ENCODE data around the gene AQP12B.

DNA sequence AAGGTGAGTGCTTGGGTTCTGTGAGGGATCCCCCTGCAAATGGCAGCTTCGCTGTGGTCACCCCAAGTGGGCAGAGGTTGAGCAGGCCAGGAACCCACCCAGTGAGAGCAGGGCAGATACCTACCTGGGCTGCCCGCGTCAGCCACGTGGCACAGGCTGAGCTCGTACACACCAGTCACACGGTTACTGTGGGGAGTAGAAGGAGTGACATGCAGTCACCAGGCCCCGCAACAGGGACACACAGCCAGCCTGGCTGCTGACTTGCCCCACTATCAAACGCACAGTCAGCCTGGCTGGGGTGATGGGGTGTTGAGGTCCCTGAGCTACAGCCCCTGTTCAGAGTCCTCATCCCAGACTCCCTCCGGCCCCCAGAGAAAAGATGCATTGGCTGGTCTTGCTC is 41.2 kb upstream of the AQP12B start:
- TF ChIP-seq ZNF217 (CRISPR knock-in tag; IDR thresholded peaks at IDR 0.05) (no peak), POLR2A (conservative IDR thresholded peaks at IDR 0.05) (no peak)
- TF ChIP-seq, protein P1, sequence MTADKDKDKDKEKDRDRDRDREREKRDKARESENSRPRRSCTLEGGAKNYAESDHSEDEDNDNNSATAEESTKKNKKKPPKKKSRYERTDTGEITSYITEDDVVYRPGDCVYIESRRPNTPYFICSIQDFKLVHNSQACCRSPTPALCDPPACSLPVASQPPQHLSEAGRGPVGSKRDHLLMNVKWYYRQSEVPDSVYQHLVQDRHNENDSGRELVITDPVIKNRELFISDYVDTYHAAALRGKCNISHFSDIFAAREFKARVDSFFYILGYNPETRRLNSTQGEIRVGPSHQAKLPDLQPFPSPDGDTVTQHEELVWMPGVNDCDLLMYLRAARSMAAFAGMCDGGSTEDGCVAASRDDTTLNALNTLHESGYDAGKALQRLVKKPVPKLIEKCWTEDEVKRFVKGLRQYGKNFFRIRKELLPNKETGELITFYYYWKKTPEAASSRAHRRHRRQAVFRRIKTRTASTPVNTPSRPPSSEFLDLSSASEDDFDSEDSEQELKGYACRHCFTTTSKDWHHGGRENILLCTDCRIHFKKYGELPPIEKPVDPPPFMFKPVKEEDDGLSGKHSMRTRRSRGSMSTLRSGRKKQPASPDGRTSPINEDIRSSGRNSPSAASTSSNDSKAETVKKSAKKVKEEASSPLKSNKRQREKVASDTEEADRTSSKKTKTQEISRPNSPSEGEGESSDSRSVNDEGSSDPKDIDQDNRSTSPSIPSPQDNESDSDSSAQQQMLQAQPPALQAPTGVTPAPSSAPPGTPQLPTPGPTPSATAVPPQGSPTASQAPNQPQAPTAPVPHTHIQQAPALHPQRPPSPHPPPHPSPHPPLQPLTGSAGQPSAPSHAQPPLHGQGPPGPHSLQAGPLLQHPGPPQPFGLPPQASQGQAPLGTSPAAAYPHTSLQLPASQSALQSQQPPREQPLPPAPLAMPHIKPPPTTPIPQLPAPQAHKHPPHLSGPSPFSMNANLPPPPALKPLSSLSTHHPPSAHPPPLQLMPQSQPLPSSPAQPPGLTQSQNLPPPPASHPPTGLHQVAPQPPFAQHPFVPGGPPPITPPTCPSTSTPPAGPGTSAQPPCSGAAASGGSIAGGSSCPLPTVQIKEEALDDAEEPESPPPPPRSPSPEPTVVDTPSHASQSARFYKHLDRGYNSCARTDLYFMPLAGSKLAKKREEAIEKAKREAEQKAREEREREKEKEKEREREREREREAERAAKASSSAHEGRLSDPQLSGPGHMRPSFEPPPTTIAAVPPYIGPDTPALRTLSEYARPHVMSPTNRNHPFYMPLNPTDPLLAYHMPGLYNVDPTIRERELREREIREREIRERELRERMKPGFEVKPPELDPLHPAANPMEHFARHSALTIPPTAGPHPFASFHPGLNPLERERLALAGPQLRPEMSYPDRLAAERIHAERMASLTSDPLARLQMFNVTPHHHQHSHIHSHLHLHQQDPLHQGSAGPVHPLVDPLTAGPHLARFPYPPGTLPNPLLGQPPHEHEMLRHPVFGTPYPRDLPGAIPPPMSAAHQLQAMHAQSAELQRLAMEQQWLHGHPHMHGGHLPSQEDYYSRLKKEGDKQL (CRISPR knock-in tag; IDR thresholded peaks at IDR 0.05; ENCODE audit: borderline replicate concordance), result no peak
- TF ChIP-seq, protein P2, sequence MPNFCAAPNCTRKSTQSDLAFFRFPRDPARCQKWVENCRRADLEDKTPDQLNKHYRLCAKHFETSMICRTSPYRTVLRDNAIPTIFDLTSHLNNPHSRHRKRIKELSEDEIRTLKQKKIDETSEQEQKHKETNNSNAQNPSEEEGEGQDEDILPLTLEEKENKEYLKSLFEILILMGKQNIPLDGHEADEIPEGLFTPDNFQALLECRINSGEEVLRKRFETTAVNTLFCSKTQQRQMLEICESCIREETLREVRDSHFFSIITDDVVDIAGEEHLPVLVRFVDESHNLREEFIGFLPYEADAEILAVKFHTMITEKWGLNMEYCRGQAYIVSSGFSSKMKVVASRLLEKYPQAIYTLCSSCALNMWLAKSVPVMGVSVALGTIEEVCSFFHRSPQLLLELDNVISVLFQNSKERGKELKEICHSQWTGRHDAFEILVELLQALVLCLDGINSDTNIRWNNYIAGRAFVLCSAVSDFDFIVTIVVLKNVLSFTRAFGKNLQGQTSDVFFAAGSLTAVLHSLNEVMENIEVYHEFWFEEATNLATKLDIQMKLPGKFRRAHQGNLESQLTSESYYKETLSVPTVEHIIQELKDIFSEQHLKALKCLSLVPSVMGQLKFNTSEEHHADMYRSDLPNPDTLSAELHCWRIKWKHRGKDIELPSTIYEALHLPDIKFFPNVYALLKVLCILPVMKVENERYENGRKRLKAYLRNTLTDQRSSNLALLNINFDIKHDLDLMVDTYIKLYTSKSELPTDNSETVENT (CRISPR knock-in tag; IDR thresholded peaks at IDR 0.05), result no peak
